Neuronal stem cell (in vitro differentiated cells): ENCODE results near the gene PLXNA3.

Source experiments
- DNase-seq: peaks from one replicate; pipeline ENCODE4 v3.0.0-alpha.2; 2013; ENCODE audit warnings: low spot score
- H2AFZ ChIP-seq: one replicate; pipeline ENCODE4 v1.6.1; 2013; ENCODE audit warnings: mild to moderate bottlenecking, low read length, inconsistent platforms
- H2AK5ac ChIP-seq: 2 replicates; pipeline ENCODE4 v1.6.1; 2013; ENCODE audit warnings: low read depth, mild to moderate bottlenecking, inconsistent platforms, low read length, moderate library complexity, mixed read lengths
- H2BK120ac ChIP-seq: 2 replicates; pipeline ENCODE4 v1.6.1; 2013; ENCODE audit warnings: low read depth, mild to moderate bottlenecking, inconsistent platforms, low read length, moderate library complexity, mixed read lengths
- H2BK12ac ChIP-seq: one replicate; pipeline ENCODE4 v1.6.1; 2013; ENCODE audit warnings: low read length, inconsistent platforms
- H2BK15ac ChIP-seq: 2 replicates; pipeline ENCODE4 v1.6.1; 2013; ENCODE audit warnings: mild to moderate bottlenecking, low read length, inconsistent platforms, mixed read lengths
- H2BK5ac ChIP-seq: one replicate; pipeline ENCODE4 v1.6.1; 2013; ENCODE audit warnings: inconsistent platforms, mild to moderate bottlenecking, low read length, moderate library complexity
- H3K14ac ChIP-seq: one replicate; pipeline ENCODE4 v1.6.1; 2013; ENCODE audit warnings: low read length, inconsistent platforms
- H3K18ac ChIP-seq: 2 replicates; pipeline ENCODE4 v1.6.1; 2013; ENCODE audit warnings: low read length, inconsistent platforms
- H3K23ac ChIP-seq: 2 replicates; pipeline ENCODE4 v1.6.1; 2013; ENCODE audit warnings: low read depth, mild to moderate bottlenecking, mixed read lengths, low read length, inconsistent platforms; ENCODE audit not compliant: poor library complexity
- H3K27ac ChIP-seq: replicated peaks from 3 replicates; pipeline ENCODE4 v1.5.1; 2013; ENCODE audit warnings: low read length, inconsistent platforms
- H3K27me3 ChIP-seq, 3 experiments: 2 replicates each; pipeline ENCODE4 v1.6.1; 2013; ENCODE audit warnings: low read length in 3 of 3, mild to moderate bottlenecking in 2 of 3, inconsistent platforms in 1 of 3, low read depth in 1 of 3, mixed read lengths in 1 of 3, moderate library complexity in 1 of 3; ENCODE audit not compliant: control insufficient read depth in 3 of 3, insufficient read depth in 3 of 3
- H3K36me3 ChIP-seq, 2 donors: replicated peaks in 1 of 2; 2 replicates each; pipeline ENCODE4 v1.6.1; 2013; ENCODE audit warnings: low read length in 2 of 2; ENCODE audit not compliant: control insufficient read depth in 2 of 2, insufficient read depth in 2 of 2
- H3K4ac ChIP-seq: 2 replicates; pipeline ENCODE4 v1.6.1; 2013; ENCODE audit warnings: inconsistent platforms, mild to moderate bottlenecking, low read length, moderate library complexity
- H3K4me1 ChIP-seq, 2 donors: 1 replicate in 1 of 2; 2 replicates in 1 of 2; pipeline ENCODE4 v1.6.1; 2013; ENCODE audit warnings: low read length in 2 of 2, low read depth in 1 of 2; ENCODE audit not compliant: control insufficient read depth in 2 of 2, insufficient read depth in 1 of 2
- H3K4me2 ChIP-seq: one replicate; pipeline ENCODE4 v1.6.1; 2013; ENCODE audit warnings: mild to moderate bottlenecking, low read length, inconsistent platforms; ENCODE audit not compliant: insufficient read depth, poor library complexity, severe bottlenecking
- H3K4me3 ChIP-seq, 2 donors: 2 replicates each; pipeline ENCODE4 v1.5.1; 2013; ENCODE audit warnings: low read length in 2 of 2, mild to moderate bottlenecking in 2 of 2, inconsistent platforms in 1 of 2, moderate library complexity in 1 of 2
- H3K79me1 ChIP-seq: one replicate; pipeline ENCODE4 v1.6.1; 2013; ENCODE audit warnings: low read depth, mild to moderate bottlenecking, inconsistent platforms, low read length, moderate library complexity
- H3K9ac ChIP-seq: one replicate; pipeline ENCODE4 v1.6.1; 2013; ENCODE audit warnings: mild to moderate bottlenecking, low read depth, low read length, inconsistent platforms; ENCODE audit not compliant: poor library complexity
- H3K9me3 ChIP-seq, 2 donors: replicated peaks in 1 of 2; 2 replicates each; pipeline versions ENCODE3 to v1.6.1; 2013; ENCODE audit warnings: low read length in 2 of 2, mild to moderate bottlenecking in 2 of 2, inconsistent platforms in 1 of 2, low read depth in 1 of 2, mixed read lengths in 1 of 2, moderate library complexity in 1 of 2; ENCODE audit not compliant: control insufficient read depth in 2 of 2, insufficient read depth in 1 of 2
- H4K8ac ChIP-seq: one replicate; pipeline ENCODE4 v1.6.1; 2013; ENCODE audit warnings: low read depth, mild to moderate bottlenecking, inconsistent platforms, low read length, moderate library complexity
- H4K91ac ChIP-seq: one replicate; pipeline ENCODE4 v1.6.1; 2013; ENCODE audit warnings: low read length, low read depth, mild to moderate bottlenecking, inconsistent platforms; ENCODE audit not compliant: poor library complexity
- WGBS, 2 donors: extraction: QIAGEN DNeasy Blood & Tissue Kit; methylation state at CpG; one replicate each; pipeline ENCODE4 v1.1.7; 2013; ENCODE audit warnings: missing lambda C conversion rate in 2 of 2, mixed read lengths in 1 of 2; ENCODE audit not compliant: insufficient read length in 2 of 2, insufficient replicate concordance in 1 of 2; ENCODE audit errors: extremely low coverage in 2 of 2; 5-methylcytosine and 5-hydroxymethylcytosine counted together

The PLXNA3 gene

GRCh38 chrX:154513716-154514115, 55.6 kb downstream of the PLXNA3 start:
- no peak overlapping the region for H2AFZ ChIP-seq
- no peak overlapping the region for H3K9ac ChIP-seq
- H3K36me3 ChIP-seq = peaks cover 0 to 8% of the 10 kb centered on the region in 2 donors
- no peaks in the 10 kb centered on the region for H3K79me1 ChIP-seq
- no peak overlapping the region for H4K8ac ChIP-seq
- H3K23ac ChIP-seq = no peak overlapping the region
- no peak overlapping the region for H3K4ac ChIP-seq
- WGBS, 2 donors = no CpG with 5 or more reads among the region's 2 CpGs
- no peak overlapping the region for H2BK5ac ChIP-seq
- no peak for DNase-seq
- no peak overlapping the region for H2AK5ac ChIP-seq
- H3K4me1 ChIP-seq = peaks cover 5 to 10% of the 10 kb centered on the region in 2 donors
- no peak overlapping the region for H2BK12ac ChIP-seq
- H4K91ac ChIP-seq = no peak overlapping the region
- no peak overlapping the region for H3K14ac ChIP-seq
- H3K27me3 ChIP-seq = no peaks in the 10 kb centered on the region
- H2BK120ac ChIP-seq = no peak overlapping the region
- H3K4me2 ChIP-seq = no peak overlapping the region
- H3K27ac ChIP-seq = no peak overlapping the region
- no peak overlapping the region for H2BK15ac ChIP-seq
- H3K9me3 ChIP-seq = no peaks in the 10 kb centered on the region
- H3K18ac ChIP-seq = no peak overlapping the region
- H3K4me3 ChIP-seq = no peak overlapping the region

- H4K91ac ChIP-seq = no peak overlapping the region
- H2BK120ac ChIP-seq = no peak overlapping the region
- H2AFZ ChIP-seq = peak overlapping the region; percentile 88
- H3K18ac ChIP-seq = no peak overlapping the region
- H2BK5ac ChIP-seq = no peak overlapping the region
- H3K4ac ChIP-seq = peak overlapping the region; percentile 53
- H3K23ac ChIP-seq = no peak overlapping the region
- H3K27ac ChIP-seq = no peak overlapping the region
- H3K9me3 ChIP-seq = no peaks in the 10 kb centered on the region
- peak overlapping the region; percentile 60 for H3K9ac ChIP-seq
- no peak overlapping the region for H3K14ac ChIP-seq
- H2BK12ac ChIP-seq = no peak overlapping the region
- no peak overlapping the region for H2BK15ac ChIP-seq
- whole genome bisulfite sequencing, 2 donors = no CpG with 5 or more reads among the region's 34 CpGs
- no peak overlapping the region for H4K8ac ChIP-seq
- DNase-seq = no peak
- peaks cover 5 to 10% of the 10 kb centered on the region in 2 donors for H3K4me1 ChIP-seq
- H3K4me2 ChIP-seq = peak overlapping the region; percentile 77
- H3K27me3 ChIP-seq = no peaks in the 10 kb centered on the region
- H3K36me3 ChIP-seq = peaks cover 0 to 4% of the 10 kb centered on the region in 2 donors
- no peak overlapping the region for H2AK5ac ChIP-seq
- H3K79me1 ChIP-seq = no peaks in the 10 kb centered on the region
- peak overlapping the region; percentile 68 to 91 for H3K4me3 ChIP-seq
Observed at GRCh38 chrX:154515090-154515965, 57.2 kb downstream of the PLXNA3 start.

GRCh38 chrX:154515966-154516655, 58.0 kb downstream of the PLXNA3 start, which contains the start of gene FAM3A:
Gene FAM3A, minus strand, starts transcription at chrX:154516232. Its CDS starts 460 bp downstream, at chrX:154515772.
- peak within 1 kb of the TSS; percentile 84 for H3K27ac ChIP-seq
- peak within 1 kb of the TSS; percentile 53 for H3K4ac ChIP-seq
- H3K4me1 ChIP-seq = peaks cover 5 to 10% of the 10 kb centered on the region in 2 donors
- no peak within 1 kb of the TSS for H4K91ac ChIP-seq
- H2BK15ac ChIP-seq = no peak within 1 kb of the TSS
- no peak within 1 kb of the TSS for H4K8ac ChIP-seq
- H3K27me3 ChIP-seq = no peaks in the 10 kb centered on the region
- peak within 1 kb of the TSS; percentile 88 for H2AFZ ChIP-seq
- no peak within 1 kb of the TSS for H2AK5ac ChIP-seq
- H3K4me3 ChIP-seq = peak within 1 kb of the TSS; percentile 70 to 91
- H3K79me1 ChIP-seq = no peaks in the 10 kb centered on the region
- peak within 1 kb of the TSS; percentile 72 for H3K9ac ChIP-seq
- DNase-seq = peak; percentile 77
- H3K18ac ChIP-seq = peak within 1 kb of the TSS; percentile 83
- peaks cover 0 to 1% of the 10 kb centered on the region in 2 donors for H3K36me3 ChIP-seq
- peak within 1 kb of the TSS; percentile 39 for H2BK5ac ChIP-seq
- no peak within 1 kb of the TSS for H2BK12ac ChIP-seq
- peak within 1 kb of the TSS; percentile 77 for H3K4me2 ChIP-seq
- no CpG with 5 or more reads among the region's 59 CpGs for WGBS, 2 donors
- H3K23ac ChIP-seq = no peak within 1 kb of the TSS
- no peak within 1 kb of the TSS for H2BK120ac ChIP-seq
- no peaks in the 10 kb centered on the region for H3K9me3 ChIP-seq
- no peak within 1 kb of the TSS for H3K14ac ChIP-seq

GRCh38 chrX:154516656-154517100, 58.6 kb downstream of the PLXNA3 start:
- H2AFZ ChIP-seq = peak overlapping the region; percentile 63
- H3K18ac ChIP-seq = peak overlapping the region; percentile 74
- no peaks in the 10 kb centered on the region for H3K27me3 ChIP-seq
- DNase-seq = no peak
- H2AK5ac ChIP-seq = no peak overlapping the region
- no peaks in the 10 kb centered on the region for H3K36me3 ChIP-seq
- H3K14ac ChIP-seq = no peak overlapping the region
- H3K9me3 ChIP-seq = no peaks in the 10 kb centered on the region
- H3K4me3 ChIP-seq = peak overlapping the region; percentile 70 to 71
- H3K27ac ChIP-seq = peak overlapping the region; percentile 84
- H4K91ac ChIP-seq = no peak overlapping the region
- no peak overlapping the region for H2BK15ac ChIP-seq
- peak overlapping the region; percentile 72 for H3K9ac ChIP-seq
- no peak overlapping the region for H2BK120ac ChIP-seq
- WGBS, 2 donors = no CpG with 5 or more reads among the region's 19 CpGs
- no peak overlapping the region for H4K8ac ChIP-seq
- H3K4ac ChIP-seq = no peak overlapping the region
- no peak overlapping the region for H2BK12ac ChIP-seq
- peak overlapping the region; percentile 39 for H2BK5ac ChIP-seq
- H3K23ac ChIP-seq = no peak overlapping the region
- peak overlapping the region; percentile 51 for H3K4me2 ChIP-seq
- peaks cover 5 to 10% of the 10 kb centered on the region in 2 donors for H3K4me1 ChIP-seq
- H3K79me1 ChIP-seq = no peaks in the 10 kb centered on the region
